ENCODE results near the gene PLK2.

The PLK2 gene

DNA sequence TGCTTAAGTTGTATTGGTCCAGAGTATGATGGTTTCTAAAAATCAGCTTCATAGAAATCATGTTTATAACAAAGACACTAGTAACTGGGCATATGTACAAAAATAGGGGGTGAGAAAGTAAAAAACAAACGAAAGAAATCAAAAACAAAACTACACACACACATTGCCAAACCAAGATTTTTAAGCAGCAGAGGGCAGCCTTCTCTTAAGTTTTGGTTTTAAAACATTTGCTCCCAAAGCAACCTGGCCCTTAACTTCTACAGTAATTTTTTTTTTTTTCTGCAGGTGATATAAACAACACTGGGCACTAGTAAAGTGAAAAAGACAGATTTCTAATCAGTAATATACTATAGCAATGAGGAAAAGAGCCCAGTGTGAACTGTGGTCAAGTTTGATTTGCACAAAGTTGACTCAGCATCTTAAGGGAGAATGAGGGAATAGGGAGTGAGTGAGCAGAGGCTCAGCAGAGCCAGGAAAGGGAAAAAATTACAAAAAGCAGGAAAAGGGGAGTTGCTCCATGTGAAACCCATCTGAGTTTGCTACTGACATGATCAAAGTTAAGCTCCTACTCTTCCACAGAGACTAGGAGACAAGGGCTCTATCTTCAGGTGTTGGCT, 18.0 kb upstream of the PLK2 start:
- DNase-seq = no peak

DNA sequence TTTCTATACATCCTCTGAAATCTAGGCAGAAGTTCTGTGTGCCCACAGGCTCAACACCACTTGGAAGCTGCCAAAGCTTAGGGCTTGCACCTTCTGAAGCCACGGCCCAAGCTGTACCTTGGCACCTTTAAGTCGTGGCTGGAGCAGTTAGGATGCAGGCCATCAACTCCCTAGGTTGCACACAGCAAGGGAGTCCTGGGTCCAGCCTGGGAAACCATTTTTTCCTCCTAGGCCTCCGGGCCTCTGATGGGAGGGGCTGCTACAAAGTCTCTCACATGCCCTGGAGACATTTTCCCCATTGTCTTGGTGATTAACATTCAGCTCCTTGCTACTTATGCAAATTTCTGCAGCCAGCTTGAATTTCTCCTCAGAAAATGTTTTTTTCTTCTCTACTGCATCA, 15.5 kb upstream of the PLK2 start:
- DNase-seq = no peak

DNA sequence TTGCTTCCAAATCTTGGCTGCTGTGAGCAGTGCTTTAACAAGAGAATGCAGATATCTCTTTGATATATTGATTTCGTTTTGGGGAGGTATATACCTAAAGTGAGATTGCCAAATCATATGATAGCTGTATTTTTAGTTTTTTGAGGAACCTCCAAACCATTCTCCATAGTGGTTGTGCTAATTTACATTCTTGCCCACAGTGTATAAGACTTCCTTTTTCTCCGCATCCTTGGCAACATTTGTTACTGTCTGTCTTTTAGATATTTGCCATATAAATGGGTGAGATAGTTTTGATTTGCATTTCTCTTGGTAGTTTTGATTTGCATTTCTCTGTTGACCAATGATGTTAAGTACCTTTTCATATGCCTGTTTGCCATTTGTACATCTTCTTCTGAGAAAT, 10.0 kb upstream of the PLK2 start:
- DNase-seq = no peak

DNA sequence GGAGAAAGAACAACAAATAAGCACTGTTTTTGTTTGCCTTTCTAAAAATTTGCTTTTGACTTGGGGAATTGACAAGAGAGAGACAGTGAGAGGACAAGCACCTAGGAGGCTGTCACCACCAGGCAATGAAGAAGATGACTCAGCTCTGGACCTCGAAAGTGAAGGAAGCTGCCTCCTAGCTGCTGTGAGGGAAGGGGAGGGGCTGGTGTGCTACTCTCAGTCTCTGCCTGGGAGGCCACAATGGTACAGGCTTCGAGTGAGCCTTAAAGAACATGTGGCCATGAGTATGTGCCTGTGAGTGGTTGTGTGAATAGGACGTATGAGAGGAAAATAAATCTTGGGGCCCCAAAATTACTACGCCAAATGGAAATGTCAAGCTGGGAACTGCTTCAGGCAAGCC, 7.1 kb upstream of the PLK2 start:
- no peak for DNase-seq

DNA sequence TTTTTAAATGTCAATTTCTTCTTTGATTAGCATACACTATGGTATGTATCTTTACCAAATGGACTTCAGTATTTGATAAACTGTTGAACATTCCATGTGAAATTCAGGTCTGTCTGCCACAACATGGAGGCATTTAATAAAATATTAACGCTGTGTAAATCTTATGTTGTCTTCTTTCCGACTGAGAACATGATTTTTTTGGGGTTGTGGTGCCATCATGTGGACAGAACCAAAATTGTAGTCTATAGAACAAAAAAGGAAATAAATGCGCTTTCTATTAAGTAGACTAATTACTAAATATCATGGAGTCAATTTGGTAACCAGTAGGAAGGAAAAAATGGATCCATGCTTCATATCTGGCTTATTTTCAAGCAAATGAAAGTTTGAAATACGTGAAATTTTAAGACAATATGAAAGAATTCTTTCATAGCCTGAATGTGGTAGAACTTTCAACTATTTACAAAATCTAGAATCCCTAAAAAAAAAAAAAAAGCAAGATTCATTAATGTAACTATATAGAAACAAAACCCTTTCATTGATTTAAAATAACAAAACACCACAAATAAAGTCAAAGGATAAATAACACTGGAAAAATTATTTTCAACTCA, 2.8 kb upstream of the PLK2 start:
- peak; percentile 6 for DNase-seq

DNA sequence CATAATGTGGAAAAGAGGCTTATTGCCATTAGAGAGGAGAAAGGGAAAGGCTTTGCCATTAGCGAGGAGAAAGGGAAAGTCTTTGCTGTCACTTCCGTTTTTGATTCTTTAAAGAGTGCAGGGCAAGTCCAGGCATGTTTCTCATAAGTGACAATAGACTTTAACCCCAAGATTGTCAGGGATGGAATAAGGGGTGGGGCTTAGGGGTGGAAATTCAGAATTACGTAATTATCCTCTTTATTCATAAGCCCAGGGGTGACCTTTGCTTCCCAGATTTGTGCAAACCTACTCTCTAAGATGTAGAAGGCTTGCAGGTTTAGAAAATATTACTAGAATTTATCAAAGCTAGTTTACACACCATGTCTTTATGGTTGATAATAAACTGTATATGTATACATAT, 2.3 kb upstream of the PLK2 start:
- no peak for DNase-seq

DNA sequence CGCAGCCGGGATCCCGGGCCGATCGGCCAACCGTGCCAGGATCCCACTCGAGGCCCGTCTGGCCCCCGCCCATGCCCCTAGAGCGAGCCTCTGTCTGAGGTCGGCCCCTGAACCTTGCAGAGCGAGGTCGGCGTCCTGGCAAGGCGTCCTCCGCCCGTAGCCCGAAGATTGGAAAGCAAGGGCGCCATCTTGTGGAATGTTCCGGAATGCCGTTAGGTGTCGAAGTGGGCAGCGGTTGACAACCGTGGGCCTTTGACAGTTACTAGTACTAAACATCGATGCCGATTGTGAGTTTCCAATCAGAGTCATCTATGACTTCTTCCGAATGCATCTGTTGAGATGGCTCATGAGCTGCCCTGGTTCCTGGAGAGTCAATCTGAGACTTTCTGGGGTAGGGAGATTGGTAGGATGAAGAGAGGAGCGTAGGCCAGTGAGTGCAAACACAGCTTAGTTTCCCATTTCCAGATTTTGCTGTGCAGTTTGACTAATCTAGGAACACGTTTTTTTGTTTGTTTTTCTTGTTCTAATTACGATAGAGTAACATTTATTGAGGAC, 923 bp upstream of the PLK2 start:
- peak; percentile 35 for DNase-seq

DNA sequence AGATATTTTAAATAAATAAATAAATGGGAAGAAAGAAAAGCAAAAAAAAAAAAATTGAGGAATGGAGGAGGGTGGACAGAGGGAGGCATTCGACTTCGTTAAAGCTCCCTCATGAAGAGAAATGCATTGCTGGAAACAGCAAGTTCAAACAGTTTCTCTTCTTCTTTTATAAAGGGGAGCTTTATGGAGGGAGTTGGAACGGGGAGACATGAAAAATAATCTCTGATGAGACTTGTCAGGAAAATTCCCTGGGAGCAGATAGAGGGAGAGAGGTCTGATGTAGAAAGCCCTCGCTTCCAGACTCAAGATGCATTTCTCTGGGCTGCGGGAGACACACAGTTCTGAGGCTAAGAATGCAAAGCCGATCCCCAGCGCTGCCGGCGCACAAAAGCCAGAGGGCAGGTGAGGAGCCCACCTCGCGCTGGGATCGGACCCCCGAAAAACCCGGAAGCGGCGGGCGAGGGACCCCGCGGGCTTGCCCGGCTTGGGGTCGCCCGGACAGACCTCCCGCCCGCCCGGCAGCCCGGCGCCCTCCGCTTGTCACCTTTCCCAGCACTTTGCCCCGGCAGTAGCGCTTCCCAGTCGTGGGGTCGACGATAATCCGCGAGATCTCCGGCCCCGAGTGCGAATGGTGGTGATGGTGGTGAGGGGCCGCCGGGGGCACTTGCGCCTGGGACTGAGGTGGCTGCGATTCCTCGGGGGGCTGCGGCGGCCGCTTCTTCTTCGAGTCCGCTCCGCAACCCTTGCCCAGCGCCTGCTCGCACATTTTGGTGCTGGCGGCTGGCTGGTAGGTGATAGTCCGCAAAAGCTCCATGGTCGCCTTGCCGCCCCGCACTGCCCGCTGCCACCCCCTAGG, 512 bp downstream of the PLK2 start:
- no peak for DNase-seq

DNA sequence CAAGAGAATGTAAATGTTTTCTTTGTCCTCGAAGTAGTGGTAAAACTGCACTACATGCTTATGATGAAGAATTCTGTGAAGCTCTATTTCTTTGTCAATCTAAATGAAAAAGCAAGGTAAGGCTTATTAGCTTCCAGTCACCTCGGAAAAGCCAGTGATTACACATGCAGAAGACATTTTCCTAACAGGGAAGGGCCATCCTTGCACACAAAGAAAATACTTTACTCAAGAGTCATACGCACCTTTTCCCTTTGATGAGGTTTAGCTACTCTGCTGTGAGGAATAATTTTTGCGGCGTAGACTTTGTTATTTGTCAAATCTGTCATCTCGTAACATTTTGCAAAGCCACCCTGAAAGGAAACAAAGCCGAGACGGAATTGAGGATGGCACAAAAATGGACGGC, 1.1 kb downstream of the PLK2 start:
- DNase-seq = no peak

DNA sequence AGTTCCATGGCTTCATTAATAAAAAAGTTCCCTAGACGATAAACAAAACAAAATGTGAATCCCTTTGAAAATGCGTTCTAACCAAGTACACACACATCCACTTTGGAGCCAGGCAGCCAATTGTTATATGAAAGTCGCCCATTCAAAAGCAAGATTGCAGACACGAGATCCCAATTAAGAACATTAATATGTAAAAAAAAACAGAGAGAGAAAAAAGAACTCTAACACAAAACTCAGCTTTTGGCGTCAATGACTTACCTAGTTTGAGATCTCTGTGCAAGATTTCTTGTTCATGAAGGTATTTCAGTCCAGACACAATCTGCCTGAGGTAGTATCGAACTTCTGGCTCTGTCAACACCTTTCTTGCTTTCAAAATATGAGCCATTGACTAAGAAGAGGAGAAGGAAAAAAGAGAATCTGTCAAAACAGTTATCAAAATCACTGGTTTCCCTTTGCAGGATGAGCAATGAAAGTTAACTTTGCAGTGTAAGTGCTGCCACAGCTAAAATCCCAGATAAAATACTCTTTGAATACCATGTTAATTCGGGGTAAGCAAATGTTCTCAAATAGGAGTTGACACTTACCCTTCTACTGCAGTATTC, 1.6 kb downstream of the PLK2 start:
- no peak for DNase-seq

DNA sequence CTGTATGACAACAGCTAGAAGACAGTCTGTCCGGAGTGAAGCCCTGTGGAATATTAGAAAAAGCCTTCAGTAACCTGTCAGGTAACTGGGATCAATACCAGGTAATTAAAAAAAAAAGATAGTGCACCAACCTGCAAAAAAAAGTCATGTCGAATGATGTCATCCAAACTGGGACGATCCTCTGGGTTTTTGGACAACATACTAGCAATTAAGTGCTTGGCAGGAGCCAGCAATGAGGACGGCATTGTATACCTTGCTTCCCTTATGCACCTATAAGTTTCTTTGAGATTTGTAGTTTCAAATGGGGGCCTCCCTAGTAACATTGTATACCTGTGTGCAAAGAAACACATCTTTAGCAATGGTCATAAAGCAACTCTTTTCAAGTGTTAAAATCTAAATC, 2.8 kb downstream of the PLK2 start:
- no peak for DNase-seq

DNA sequence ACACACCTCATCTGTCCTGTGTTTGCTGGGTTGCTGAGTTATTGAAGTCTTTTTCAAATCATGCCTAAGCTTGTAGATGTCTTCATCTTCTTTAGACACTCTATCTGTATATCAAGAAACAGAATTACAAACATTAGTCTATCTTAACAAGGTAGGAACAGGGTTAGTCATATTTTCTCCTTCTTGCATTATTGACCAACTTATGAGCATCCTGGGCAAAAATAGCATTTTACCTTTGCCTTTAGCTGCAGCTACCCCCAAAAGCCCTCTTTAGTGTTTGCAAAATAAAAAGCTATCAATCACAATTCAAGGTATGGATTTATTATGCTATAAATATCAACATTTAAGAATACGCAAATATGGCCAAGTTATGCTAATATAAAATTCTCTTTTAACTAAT, 3.4 kb downstream of the PLK2 start:
- DNase-seq = no peak

DNA sequence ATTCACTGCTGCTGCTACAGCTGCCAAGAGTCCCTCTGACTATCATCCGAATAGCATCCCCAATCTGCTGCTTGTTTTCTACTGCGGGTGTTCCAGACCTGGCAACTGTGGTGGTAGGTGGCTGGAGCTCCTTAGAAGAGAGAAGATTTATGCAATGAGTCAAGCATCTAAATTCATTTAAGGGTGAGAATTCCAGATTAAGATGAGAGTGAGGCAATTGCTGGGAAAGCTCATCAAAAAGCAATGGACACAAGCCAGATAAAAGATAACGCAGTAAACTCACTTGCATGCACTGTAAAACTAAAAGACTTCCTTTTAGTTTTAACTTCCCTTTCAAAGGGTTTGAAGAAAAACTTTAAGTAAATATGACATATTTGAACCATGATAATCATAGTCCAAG, 3.9 kb downstream of the PLK2 start:
- DNase-seq = no peak

DNA sequence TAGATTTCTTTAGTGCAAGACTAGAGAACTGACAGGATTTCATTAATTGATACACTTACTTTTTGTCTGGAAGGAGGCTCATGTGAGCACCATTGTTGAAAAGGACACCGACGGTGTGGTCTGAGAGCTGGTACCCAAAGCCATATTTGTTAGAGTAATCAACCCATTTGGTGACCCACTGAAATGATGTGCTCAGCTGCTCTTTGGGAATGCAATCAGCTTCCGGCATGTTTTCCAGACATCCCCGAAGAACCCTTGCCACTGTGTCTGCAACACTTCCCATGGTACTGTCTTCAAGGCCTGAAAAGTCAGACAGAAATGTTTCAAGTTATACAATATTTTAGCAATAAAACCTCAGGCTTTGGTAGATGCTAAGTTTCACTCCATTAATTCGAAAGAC, 4.4 kb downstream of the PLK2 start:
- no peak for DNase-seq

DNA sequence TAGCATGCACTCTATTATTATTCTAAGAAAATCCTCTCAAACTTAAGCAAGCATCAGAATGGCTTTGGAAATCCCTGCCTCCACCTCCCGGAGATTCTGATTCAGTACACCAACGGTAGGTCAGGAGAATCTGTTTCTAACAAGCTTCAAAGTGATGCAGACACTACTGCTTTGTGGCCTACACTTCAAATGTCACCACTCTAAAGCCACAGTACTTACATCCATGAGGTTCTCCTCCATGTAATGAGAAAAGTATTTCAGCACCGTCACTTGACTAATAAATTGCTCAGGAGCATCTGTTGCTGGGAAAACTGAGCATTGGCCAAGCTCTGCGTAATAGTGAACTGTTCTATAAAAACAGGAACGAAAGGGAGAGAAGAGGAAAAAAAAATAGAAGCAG, 4.8 kb downstream of the PLK2 start:
- no peak for DNase-seq

DNA sequence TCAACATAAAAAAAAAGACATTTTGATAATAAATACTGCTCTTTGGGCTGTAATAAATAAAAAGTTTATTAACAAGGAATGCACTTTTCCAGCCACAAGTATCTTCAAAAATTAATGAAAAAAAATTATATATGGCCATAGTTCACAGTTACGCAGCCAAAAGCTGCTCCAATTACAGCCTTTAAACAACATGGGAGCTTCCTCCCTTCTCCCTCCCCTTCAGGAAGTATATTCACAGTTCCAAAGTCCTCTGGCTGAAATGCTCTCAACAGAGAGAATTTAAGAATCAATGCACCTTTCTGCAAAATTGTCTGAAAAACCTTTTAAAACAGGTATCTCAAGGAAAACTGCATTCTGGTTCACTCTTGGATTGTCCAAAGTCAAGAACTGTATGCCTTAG, 5.9 kb downstream of the PLK2 start:
- DNase-seq = no peak

DNA sequence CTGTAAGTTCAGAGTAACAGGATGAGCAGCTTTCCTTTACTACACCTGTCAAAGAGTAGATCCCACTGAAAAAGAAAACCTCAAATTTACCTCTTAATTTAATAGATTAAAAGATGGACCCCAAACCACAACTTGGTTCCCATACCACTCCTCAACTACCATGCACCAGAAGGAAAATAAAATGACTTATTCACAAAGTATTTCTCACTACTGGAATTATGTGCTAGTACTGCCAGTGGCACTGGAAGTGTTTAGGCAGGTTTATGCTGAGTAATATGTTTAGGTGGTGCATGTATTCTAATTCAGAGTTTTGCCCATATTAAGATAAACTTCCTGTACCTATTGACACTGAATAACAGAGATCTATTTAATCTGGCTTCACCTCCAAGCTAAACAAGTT, 6.6 kb downstream of the PLK2 start:
- DNase-seq = no peak

DNA sequence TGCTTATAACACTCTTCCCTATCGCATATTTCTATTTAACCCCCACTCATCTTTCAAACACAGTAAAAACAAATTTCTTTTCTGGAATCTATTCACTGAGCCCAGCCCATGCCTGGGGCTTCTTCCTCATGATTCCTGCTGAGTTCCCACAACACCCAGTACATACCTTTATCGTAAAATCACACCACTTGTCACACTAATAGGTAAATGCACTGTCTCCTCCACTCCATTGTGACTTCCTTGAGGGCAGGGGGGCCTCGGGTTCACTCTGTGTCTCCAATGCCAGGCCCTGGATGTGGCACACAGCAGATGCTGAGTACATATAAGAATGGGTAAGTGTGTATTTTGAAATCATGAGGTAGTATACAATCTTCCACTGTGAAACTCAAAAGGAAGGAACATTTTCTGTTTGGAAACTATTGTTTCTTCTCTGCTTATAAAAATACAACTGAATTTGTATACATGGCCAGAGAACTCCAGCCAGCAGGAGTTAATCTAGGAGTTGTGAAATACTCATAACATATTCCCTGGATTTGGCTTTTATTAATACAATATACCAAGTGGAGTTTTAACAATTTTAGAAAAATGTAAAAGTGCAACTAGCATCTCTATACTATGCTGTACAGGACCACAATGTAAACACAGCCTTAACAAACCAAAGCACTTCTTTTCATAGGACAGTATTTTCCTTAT, 7.2 kb downstream of the PLK2 start:
- no peak for DNase-seq

DNA sequence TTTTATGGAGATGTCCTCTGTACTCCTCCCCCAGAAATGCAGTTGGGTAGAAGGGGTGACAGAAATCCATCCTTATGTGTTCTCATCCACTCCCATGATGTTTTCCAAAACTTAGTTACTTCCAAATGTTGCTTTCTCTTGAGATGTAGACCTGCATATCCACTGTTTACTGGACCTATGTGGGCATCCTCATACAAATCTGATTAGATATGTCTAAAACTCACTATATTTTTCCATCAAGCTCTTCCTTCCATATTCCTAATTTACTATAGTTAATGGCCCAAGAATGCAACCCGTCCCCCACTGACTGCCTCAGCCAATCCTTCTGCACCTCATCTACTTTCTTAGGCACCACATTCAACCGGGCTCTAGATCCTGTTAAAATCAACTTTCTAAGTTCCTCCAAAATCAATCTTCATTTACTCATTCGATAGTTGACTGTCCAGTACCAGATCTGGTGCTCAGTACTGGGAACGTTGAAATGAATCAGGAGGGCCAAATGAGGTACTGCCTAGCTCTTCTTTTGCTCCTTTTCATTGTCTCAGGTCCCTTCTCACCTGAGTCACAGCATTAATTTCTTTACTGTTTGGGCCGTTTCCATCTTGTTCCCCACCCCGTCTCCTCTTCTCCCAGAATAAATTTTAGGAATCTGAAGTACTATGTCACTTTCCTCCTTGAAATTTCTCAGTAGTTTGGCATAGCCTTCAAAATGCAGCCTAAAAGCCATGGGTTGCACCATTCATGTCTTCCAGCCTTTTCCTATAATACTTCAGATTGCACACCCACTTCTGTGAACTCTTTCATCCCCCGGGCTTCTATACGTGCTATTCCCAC, 7.9 kb downstream of the PLK2 start:
- no peak for DNase-seq

DNA sequence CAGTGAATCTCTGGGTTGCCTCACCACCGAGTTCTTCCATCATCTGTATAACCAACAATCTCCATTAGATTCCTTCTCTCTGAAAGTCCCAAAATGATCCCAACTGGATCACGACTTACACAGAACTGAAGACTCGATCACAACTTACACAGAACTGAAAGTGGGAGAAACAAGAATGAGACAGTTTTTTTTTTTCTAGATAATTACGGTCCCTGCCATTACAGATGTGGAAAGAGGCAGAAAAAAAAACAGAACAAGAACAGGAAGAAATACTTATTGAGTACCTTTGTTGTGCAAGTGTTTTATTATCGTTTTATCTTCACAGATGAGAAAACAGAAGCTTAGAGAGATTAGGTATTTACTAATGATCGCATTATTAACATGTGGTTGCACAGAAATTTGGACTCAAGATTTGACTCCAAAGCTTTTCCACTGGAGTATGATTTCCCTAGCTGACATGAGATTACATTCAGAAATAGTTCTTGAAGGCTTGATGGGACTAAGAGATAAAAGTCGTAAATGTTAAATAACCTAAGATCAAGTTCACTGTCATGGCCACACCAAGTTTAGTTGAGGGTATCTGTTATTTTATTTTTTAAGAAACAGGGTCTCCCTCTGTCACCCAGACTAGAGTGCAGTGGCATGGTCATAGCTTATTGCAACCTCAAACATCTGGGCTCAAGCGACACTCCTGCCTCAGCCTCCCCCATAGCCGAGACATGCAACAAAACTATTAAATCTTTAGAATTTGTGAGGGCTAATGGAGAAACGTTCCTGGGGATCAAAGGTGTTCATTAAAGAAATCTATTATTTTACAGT, 8.9 kb downstream of the PLK2 start:
- no peak for DNase-seq

DNA sequence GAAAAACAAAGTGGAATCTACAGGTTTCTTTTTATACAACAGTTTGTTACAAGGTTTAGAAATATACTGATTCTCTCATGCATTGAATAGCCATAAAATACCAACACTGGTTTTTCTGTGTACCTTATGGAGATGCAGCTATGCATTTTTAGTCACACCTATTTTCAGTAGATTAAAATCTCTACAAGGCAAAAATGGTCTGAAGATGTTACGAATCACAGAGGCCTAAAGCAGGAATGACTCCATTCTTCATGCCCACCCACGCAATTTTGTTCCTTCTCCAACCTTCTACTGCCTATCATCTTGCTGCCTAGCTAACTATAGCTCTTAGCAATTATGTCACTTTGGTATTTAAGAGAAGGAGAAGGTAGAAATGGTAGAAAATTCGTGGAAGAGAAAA, 9.9 kb downstream of the PLK2 start:
- no peak for DNase-seq
